GM19193 (cell line): ENCODE data around the gene STEAP2.
A peak's percentile ranks its signal among the peaks of the same experiment; 100 is the strongest.

Experiments
- POLR2A ChIP-seq: IDR thresholded peaks from 4 replicates; pipeline ENCODE4 v1.6.1; 2011; ENCODE audit not compliant: insufficient read depth, insufficient read length; ENCODE audit errors: extremely low read depth

Gene STEAP2

DNA sequence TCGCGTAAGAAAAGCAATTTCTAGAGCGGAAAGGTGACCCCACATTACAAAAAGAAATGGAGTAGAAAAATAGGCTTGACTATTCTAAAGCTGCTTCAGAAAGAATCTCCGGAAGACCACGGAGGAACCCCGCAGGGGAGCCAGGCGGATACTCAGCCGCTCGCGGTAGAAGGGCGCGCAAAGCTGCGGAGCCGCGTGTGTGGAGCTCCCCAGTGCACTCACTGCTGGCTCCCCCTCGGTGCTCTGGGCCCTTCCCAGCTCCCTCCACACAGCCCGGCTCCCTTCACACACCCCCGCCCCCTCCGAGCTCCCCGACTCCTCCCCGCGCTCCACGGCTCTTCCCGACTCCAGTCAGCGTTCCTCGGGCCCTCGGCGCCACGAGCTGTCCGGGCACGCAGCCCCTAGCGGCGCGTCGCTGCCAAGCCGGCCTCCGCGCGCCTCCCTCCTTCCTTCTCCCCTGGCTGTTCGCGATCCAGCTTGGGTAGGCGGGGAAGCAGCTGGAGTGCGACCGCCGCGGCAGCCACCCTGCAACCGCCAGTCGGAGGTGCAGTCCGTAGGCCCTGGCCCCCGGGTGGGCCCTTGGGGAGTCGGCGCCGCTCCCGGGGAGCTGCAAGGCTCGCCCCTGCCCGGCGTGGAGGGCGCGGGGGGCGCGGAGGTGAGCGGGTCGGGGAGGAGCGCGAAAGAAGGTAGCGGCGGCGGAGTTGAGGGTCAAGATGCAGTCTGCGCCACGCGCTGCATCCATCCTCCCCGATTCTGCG, at the start of gene STEAP2:
Gene STEAP2, plus strand, starts transcription at position 350 of the 758 bp plus-strand sequence. CDS start 13,343 bp downstream, outside the sequence.
- TF ChIP-seq POLR2A = peak; percentile 63

DNA sequence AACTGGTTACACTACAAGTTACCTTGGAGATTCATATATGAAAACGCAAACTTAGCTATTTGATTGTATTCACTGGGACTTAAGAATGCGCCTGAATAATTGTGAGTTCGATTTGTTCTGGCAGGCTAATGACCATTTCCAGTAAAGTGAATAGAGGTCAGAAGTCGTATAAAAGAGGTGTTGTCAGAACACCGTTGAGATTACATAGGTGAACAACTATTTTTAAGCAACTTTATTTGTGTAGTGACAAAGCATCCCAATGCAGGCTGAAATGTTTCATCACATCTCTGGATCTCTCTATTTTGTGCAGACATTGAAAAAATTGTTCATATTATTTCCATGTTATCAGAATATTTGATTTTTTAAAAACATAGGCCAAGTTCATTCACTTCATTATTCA, 48.0 kb upstream of the STEAP2 start:
- TF ChIP-seq POLR2A = no peak

DNA sequence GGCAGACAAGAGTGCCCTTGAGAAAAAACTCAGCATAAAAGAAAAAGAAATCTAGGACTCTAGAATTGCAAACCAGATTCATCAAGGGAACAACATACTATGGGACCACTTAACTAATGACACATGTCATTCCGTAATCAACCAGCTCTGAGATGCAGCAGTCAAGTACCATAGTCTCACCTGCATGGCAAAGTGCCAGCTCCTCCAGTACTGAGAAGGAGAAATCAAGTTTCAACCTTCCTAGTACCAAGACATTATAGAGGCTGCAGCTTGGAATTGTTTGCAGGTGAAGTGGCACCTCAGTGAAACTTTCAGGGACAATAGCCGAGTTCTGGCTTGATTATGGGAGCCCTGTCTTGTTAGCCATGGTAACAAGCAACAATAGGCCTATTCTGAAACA, 45.8 kb upstream of the STEAP2 start:
- no peak for TF ChIP-seq POLR2A

DNA sequence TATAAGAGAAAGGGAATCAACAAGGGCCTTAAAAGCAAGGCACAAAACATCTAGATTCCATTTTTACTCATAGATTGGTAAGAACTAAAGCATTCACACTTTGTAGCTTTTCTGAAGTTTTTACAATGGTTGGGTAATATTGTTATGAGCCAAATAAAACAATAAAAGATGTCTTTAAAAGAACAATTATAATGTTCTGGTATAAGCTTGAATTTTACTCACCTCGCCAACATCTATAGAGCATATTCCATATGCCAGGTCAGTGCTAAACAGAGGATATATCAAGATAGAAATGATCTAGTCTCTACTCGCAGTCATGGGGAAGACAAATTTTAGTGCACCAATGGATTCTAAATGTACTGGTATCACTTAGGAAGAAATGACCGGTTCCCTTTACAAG, 45.4 kb upstream of the STEAP2 start:
- no peak for TF ChIP-seq POLR2A

DNA sequence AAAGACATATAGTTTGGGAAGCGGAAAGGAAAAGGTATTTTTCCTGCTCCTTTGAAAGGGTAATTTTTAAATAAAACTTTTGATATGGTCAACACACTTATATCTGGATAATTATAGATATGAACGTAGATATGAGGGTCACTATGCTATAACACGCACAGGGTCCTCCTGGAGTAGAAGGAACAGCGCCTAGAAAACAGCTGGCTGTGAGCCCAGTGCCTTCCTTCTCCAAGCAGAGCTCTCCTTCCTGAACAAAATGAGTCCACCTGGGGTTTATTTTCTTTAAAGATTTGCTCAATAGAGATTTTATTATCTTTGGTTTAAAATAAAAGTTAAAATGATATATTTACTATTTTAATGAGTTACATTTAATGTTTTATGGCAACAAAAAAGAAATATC, 44.2 kb upstream of the STEAP2 start:
- TF ChIP-seq POLR2A = no peak

DNA sequence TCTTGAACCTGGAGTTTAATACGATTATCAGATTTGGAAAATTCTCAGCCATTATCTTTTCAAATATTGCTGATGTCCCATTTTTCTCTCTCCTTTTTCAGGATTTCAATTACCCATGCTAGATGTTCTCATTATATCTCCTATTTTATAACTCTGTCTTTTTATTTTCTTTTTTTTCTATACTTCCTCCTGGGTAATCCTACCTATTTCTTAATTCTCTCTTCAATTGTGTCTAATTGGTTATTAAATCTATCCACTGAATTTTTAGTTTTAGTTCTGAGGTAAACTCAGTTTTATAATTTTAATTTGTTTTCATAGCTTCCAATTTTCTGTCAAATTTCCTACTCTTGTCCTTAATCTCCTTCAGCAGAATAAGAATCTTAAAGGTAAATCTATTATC, 41.6 kb upstream of the STEAP2 start:
- TF ChIP-seq POLR2A = no peak

DNA sequence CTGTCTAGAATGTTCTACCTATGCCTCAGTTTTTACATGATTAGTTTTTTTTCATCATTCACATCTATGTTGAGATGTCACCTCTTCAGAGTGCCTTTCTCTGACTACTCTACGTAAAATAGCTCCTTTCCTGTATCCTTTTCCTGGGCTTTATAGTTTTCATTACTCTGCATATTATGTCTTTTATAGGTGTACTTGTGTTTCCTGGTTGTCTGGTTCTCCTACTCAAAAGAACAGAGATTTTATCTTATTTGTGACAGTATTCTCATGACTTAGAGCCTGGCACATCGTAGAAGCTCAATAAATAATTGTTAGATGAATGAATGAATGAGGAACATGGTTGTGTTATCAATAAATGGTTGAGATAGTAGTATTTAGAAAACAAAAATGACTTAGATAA, 39.4 kb upstream of the STEAP2 start:
- no peak for TF ChIP-seq POLR2A

DNA sequence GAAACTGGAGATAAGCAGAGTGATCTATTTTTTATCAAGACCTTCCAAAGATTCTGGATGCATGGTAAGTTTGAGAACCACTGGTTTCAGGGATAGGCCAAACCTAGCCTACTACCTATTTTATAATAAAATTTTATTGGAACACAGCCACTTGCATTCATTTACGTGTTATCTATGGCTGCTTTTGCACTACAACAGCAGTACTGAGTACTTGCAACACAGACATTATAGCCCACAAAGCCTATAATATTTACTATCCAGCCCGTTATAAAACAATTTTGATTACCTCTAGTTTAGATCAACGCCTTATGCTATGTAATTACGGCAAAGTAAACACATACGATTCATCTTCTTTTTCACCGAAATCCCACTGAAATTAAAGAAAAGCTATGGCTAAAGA, 38.9 kb upstream of the STEAP2 start:
- TF ChIP-seq POLR2A = no peak

DNA sequence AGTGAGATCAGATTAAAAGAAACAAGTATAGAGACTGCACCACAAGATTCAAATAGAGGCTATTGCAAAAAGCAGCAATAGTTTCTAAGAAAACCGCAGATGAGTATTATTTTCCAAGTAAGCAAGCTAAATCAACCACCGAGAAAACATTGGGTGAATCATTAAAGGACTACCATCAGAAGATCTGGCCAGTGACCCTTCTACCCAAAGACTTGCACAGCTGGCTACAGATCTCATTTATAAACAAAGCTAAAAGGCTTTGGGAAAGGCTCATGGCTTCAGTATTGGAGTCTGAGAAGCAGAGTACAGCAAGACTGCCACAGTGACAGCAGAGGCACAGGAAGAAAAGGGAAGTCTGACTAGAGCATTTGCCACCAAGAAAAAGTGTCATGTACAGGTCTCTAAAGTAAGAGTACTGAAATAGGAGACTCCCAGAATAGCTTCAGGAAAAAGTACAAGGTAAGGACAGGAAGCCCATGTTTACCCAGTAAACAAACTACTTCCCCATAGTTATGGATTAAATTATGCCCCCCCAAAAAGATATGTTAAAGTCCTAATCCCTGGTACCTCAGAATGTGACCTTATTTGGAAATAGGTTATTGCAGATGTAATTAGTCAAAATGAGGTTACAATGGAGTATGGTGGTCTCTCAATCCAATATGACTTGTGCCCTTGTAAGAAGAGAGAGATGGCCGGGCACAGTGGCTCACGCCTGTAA, 38.3 kb upstream of the STEAP2 start:
- no peak for TF ChIP-seq POLR2A

DNA sequence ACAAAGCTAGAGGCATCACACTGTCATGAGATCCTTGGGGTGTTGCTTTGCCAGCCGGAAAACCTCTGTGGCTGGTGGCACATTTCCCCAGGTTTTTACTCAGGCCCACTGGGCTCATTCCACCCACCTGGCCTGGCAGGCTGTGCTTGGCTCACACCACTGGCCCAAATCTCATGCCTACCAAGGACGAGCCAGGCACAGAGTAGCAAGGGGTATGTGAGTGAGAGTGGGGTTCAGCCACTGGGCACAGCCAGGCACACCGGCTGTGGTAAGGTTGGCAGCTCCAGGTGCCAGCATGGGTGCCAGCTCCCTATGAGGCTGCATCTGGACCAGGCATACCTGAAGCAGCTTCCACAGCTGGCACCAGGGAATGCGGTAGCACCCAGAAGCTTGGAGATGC, 35.9 kb upstream of the STEAP2 start:
- no peak for TF ChIP-seq POLR2A

DNA sequence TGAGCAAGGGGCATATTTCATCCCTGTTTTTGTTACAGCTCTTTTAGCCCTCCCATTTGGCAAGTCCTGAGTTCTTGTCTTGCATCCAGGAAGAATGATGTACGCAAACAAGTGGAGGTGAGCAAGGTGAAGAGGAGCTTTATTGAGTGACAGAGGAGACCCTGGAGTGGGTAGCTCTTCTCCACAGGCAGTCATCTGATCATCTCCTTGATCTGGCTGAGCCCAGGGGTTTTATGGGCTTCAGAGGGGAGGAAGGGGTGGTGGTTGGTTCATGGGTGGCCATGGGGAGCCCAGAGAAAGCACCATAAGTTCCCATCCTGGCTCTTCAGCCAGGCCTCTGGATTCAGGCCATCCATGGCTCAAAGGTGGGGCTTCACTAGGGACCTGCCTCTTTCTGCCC, 35.3 kb upstream of the STEAP2 start:
- TF ChIP-seq POLR2A = no peak

DNA sequence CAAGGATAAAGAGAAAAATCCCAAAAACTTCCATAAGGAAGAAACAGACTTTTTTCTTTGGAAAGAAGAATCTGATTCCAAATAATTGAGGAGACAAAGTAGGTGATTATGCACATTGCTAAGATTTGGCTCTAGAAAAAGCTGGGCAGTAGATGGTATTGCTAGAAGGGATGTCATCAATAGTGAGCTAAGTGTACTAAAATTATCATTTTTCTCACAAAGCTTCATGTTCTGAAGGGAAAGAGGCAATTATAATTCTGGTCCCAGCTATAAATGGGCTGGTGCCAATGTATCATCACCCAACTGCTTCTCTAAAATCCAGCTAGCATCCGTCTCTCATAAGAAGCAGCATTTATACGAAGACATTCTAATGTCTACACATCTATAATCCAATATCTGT, 33.4 kb upstream of the STEAP2 start:
- no peak for TF ChIP-seq POLR2A

DNA sequence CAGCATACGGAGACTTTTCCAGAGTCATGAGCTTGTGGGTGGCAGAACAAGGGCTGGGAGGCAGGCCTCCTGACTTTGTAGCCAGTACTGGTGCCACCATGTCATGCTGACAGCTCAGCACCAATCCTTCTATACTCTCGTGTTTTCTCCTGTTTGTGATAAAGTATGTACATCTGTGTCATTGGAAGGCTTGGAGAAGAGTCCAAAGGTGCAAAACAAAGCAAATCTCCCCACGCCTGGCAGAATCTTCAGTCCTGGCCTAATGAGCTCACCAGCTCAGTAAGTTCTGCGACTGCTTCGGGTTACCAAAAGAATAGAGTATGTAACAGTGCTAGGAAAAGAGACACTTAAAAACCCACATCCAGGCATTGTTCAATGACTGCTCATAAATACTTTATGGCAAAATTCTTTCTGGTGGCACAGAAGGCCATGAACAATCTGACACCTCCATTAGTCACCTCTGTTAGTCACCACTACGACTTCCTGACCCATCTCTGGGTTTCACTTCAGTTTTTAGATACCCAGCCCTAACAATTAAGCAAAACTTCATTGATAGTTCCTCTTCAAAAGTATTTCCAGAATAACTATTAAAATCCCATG, 32.8 kb upstream of the STEAP2 start:
- TF ChIP-seq POLR2A = no peak

DNA sequence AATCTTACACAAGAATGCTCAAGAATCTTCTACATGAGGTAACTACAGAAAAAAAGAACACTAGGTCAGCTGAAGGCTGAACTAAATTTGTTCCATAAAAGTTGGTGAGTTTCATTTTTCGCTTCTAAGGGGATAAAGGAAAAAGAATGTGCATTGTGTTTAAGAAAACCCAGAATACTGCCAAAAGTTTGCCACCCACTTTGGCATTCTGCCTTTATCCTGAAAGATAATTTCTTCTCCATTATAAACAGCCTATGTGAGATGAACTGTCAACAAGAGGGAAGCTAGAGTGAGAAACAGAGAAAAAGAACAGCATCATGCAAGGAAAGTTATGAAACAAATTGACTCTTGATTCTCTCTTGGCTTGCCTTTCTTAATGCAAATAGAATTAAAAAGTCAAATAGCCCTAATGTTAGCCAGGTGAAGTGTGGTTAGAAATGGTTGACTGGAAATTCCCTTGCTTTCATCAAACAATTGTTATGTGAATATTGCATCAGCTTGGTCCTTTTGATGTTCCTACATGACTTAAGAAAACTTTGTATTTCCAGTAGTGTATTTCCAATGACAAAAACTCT, 31.4 kb upstream of the STEAP2 start:
- TF ChIP-seq POLR2A = no peak

DNA sequence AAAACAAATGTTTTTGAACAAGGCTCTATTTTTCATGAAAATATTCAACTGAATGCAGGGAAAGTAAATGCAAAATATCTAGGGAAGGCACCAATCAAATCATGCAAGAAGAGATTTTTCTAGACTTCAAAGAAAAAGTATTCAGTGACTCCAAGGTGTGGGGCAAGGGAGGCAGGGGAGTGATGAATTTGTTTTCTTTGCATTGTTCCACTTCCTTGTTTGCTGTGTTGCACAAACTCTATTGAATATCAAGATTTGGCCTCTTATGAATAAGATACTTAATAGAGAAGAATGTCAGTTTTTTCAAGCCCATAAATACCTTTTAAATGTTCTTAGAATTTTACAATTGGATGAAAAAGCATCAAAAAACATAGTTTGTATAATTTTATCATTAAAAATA, 30.9 kb upstream of the STEAP2 start:
- no peak for TF ChIP-seq POLR2A

DNA sequence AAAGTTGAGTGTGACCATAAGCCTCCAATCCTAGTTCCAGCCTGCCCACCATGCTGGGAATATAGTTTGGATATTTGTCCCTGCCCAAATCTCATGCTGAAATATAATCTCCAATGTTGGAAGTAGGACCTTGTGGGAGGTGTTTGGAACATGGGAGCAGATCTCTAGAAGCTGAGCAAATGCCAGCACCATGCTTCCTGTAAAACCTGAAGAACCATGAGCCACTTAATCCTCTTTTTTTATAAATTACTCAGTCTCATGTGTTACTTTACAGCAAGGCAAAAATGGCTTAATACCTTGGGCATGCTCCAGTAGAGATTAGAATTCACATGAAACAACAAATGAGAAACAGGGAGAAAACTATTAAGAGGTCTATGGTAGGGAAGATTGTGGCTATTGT, 30.1 kb upstream of the STEAP2 start:
- no peak for TF ChIP-seq POLR2A

DNA sequence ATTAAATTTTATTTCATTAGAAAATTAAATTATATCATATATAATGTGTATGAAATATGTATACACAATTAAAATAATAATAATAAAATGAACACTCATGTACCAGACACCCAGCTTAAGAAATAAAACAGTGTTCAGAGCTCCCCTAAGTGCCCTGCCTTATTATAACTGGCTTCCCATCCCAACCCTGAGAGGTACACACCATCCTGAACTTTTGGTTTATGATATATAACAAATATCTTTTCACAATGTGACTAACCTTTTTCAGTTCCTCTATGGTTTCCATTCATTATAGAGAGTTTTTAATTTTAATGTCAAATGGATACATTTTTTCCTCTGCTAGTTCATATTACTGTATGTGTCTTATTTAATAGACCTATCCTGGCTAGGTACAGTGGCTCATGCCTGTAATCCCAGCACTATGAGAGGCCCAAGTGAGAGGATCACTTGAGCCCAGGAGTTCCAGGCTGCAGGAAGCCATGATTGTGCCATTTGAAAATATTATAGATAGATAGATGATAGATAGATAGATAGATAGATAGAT, 24.0 kb upstream of the STEAP2 start:
- TF ChIP-seq POLR2A = no peak
